GM19324 (cell line): ENCODE measurements around the gene VSTM4.

Experiments
- ATAC-seq: cut with Tn5 transposase; IDR thresholded peaks from one replicate; pipeline ENCODE4 v1.9.1; 2021; ENCODE audit warnings: mild to moderate bottlenecking, moderate library complexity; ENCODE audit not compliant: unreplicated experiment, low FRiP score

The VSTM4 gene

GRCh38 chr10:49115015-49115795, at the start of gene VSTM4:
TSS of gene VSTM4 (minus strand) at chr10:49115522. CDS start at chr10:49115485, 37 bp downstream.
- ATAC-seq: no peak

DNA sequence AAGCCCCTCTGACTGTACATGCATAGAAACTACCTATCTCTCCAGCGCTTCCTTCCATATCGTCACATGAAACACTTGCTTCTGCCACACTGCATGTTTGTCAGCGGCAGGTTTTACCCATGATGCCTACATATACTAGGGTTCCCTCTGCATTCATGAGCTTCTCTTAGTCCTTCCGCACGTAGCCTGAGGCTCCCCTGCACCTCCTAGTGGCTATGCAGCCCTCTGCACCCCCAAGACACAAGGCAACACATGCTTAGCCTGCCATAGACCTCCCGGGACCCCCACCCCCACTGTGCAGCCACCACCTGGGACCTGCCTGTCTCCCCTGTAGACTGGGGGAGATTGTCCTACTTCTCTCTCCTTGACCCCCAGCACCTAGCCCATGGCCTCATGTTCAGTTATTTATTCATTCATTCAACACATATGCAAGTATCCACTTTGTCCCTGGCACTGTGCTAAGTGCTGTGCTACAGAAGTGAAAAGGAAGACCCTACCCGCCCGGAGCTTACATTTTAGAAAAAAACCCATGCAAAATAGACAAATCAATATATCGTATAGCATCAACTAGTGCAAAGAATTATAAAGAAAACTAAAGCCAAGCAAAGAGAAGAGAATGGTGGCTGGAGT, 49.4 kb upstream of the VSTM4 start:
- no peak for ATAC-seq

DNA sequence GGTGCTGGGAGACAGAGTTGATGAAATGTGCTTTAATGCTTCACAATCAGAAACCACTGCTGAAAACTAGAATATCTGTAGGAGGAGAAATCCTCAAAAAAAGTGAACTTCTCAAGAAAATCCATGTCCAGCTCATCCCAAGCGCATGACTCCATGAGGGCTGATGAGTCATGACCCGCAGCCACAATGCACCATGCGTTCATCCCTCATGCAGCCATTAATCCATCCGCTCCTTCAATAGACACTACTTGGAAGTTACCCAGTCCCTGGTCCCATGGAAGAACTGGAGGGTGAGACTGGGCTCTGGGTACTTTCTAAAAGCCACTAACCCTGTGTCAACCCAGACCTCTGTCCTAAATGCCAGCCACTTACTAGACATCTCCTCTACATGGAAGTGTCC, 48.4 kb upstream of the VSTM4 start:
- ATAC-seq: no peak

DNA sequence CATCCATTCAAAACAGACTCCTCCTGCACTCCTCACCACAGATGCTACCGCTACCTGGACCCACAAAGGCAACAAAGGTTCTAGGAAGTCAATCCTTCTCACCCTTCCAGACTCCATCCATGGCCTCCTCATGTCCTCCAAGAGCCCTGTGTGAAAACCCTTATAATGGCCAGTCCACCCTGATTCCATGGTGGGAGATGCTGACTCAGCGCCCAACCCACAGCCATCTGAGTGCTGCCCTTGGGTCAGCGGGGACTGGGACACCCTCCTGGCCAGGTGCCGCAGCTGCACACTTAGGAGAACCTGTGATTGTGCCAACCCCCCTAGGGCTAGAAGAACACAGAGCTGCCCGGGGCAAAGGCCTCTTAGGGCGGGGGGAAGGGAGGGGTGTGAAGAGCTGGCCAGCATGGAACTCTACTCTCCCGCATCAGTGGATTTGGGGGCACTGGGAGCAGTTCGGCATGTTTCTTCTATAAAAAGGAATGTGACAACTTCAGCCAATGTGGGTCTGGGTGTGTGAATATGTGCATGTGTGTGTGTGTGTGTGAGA, 47.5 kb upstream of the VSTM4 start:
- no peak for ATAC-seq

- no peak for ATAC-seq
These were observed 46.7 kb upstream of the VSTM4 start for GRCh38 chr10:49162063-49162462.

GRCh38 chr10:49161411-49161997, 46.2 kb upstream of the VSTM4 start:
- no peak for ATAC-seq

GRCh38 chr10:49160814-49161213, 45.5 kb upstream of the VSTM4 start:
- no peak for ATAC-seq

DNA sequence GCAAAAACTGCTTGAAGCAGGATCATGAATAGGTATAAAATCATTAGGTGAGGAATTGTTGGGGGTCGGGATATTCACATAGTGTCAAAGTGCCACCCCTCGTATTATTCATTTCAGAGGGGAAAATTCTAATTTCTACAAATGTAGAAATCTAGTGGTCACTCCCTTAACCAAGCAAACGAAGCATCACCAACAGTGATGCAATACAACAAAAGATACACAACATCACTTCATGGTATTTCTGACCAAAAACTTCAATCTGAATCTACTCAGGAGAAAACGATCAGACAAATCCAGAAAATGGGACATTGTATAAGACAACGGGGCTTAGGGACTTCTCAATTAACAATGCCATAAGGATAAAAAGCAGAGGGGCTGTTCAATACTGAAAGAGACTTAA, 44.8 kb upstream of the VSTM4 start:
- ATAC-seq: no peak

DNA sequence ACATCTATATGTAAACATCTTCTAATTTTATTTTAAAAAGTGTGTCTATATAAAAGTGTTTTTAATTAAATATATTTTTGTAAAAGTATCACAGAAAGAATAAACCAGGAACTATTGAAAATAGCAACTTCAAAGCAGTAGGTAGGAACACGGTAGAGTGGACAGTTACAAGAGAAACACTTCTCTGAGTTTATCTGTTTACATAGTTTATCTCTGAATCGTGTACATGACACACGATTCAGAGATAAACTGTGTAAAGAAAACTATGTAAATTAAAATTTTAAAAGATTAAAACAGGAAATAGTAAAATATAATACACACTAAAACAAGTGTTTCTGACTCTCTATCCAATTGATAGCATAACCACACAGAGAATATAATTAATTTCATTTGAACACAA, 43.6 kb upstream of the VSTM4 start:
- no peak for ATAC-seq

DNA sequence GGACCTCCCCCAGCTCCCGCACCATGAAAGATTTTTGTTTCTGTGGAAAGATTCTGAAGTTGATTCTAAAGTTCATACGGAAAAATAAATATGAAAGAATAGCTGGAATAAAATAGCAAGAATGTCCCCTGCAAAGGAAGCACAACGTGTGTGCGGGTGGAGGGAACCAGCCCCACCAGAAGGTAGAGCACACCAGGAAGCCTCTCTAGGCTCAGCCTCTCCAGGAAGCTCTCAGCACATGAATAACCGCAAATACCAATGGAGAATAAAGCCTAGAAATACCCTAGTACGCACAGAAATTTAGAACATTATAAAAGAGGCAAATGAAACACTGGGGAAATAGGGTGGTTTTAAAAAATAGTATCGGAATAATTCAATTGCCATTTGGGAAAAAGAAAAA, 43.1 kb upstream of the VSTM4 start:
- no peak for ATAC-seq

DNA sequence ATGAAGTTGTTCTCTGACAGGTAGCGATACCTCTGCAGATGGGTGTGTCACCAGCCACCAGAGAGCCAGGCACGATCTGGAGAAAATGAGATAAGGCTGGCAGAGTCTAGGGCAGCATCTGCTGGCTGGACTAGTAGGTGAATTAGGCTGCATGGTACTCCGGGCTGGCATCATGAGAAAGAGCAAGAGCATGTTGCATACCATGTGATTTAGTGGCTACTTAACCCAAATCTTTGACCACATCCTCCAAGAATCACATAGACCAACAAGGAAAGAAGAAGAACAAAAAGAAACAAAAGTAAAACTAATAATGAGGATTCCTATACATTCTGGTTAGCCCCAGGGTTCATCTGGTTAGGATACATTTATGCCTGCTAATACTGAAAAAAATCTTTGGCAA, 41.9 kb upstream of the VSTM4 start:
- no peak for ATAC-seq

DNA sequence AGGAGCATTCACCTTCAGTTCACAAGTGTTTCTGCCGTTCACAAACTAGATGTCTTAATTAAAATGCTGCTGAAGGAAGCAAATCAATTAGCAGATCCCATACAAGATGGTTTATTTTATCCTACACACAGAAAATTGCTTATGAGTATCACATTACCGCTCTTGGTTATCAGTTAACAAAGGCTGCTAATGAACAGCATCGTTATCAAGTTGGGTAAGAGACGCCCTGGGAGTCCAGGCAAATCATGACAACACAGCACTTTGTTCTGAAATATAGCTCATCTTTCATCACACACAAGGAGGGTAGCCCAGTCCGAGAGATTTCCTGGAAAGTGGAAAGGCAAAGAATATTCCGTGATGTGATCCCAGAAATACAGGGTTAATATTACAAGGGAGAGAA, 39.3 kb upstream of the VSTM4 start:
- ATAC-seq: no peak

GRCh38 chr10:49153971-49154370, 38.6 kb upstream of the VSTM4 start:
- no peak for ATAC-seq

- ATAC-seq: no peak
These were observed 37.8 kb upstream of the VSTM4 start for GRCh38 chr10:49153115-49153514.

- ATAC-seq: no peak
These were observed 37.3 kb upstream of the VSTM4 start for GRCh38 chr10:49152663-49153062.

DNA sequence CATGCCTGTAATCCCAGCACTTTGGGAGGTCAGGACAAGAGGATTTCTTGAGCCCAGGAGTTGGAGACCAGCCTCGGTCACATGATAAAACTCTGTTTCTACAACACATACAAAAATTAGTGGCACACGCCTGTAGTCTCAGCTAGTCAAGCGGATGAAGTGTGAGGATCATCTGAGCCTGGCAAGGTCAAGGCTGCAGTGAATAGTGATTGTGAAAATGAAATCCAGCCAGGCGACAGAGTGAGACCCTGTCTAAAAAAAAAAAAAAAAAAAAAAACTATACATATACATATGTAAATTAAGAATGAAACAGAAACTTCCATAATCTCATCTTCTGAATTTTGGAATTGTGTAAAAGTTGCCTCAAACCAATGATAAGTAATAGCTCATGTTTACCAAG, 36.7 kb upstream of the VSTM4 start:
- no peak for ATAC-seq

GRCh38 chr10:49151481-49151880, 36.2 kb upstream of the VSTM4 start:
- no peak for ATAC-seq

- ATAC-seq: no peak
These were observed 35.7 kb upstream of the VSTM4 start for GRCh38 chr10:49151025-49151445.

- ATAC-seq: no peak
These were observed 35.1 kb upstream of the VSTM4 start for GRCh38 chr10:49150426-49150825.

- ATAC-seq: no peak
These were observed 34.6 kb upstream of the VSTM4 start for GRCh38 chr10:49149881-49150280.

DNA sequence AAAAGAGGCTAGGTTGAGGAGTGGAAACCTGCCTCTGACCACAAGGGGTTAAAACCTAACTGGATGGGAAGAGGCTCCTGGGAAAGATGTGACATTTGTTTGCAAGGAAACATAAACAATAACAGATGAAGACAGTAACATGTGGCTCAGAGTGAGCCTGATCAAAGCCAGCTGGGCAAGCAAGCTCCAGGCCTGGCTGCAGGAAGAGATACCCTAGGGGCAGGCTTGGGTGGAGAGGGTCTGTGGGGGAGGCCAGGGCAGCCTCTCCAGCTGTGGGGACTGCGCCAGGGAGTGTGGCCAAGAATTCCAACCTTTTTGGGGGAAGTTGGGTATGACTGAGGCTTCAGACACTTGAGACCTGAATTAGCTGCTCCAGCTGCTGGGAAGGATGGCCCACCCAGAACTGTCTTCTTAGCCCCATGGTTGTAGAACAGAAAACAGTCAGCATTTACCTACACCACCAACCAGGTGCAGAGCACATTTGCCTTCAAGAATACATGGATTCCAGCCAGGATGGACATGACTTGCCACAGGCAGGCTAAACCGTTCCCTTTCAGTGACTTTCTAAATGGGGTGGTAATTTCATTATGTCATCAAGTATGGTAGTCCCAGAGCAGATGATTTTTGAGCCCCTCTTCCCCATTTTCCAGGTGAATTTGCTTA, 28.9 kb upstream of the VSTM4 start:
- ATAC-seq: no peak
